Cardiac muscle cell (in vitro differentiated cells and primary cell): ENCODE data around the gene SNRPN. TPM values are rescaled to one million over a fixed set of nuclear protein-coding genes. Genes with fewer than 3 reads are reported as not detected.
"Not testable (repeated sequence)": the region's sequence is repeated elsewhere in the genome, so short reads cannot be mapped to it uniquely, and the experiment has no call there.

Source experiments
- DNase-seq, 2 donors: peaks; one replicate each; pipeline versions ENCODE4 v3.0.0 to v3.0.0-alpha.2; 2010 to 2017; ENCODE audit warnings: low read depth in 1 of 2, low spot score in 1 of 2
- H3K27ac ChIP-seq: fragments of 200-600 bp; sonication (generic); 2 replicates; pipeline ENCODE4 v1.5.1; 2016
- H3K27me3 ChIP-seq: fragments of 200-600 bp; sonication (generic); 2 replicates; pipeline ENCODE4 v1.6.0; 2016; ENCODE audit warnings: control low read depth
- H3K36me3 ChIP-seq: fragments of 200-600 bp; sonication (generic); 2 replicates; pipeline ENCODE4 v1.5.1; 2016; ENCODE audit warnings: control low read depth
- H3K4me1 ChIP-seq: fragments of 200-600 bp; sonication (generic); 2 replicates; pipeline ENCODE4 v1.8.1; 2017; ENCODE audit warnings: low read depth, mild to moderate bottlenecking, mixed run types
- H3K4me3 ChIP-seq: fragments of 200-600 bp; sonication (generic); 2 replicates; pipeline ENCODE4 v1.5.1; 2016; ENCODE audit warnings: mild to moderate bottlenecking
- H3K9me3 ChIP-seq: fragments of 200-600 bp; sonication (generic); 2 replicates; pipeline ENCODE4 v1.5.1; 2017; ENCODE audit warnings: low read depth, mild to moderate bottlenecking, control low read depth
- polyA plus RNA-seq: library from polyadenylated mRNA; unstranded; fragments of >200 nt; fragmentation: Nextera tagmentation; extraction: Ambion mirVana; gene quantifications from 2 replicates; pipeline ENCODE4 v1.2.1, GENCODE V29; 2016
- total RNA-seq: library from RNA; depleted of rRNA; stranded (reverse); fragments of >200 nt; gene quantifications from 2 replicates; pipeline ENCODE4 v1.2.3, GENCODE V29; 2016
- TF ChIP-seq, protein P1 (sequence below): IDR thresholded peaks from 2 replicates; pipeline ENCODE4 v1.5.1; 2012; ENCODE audit warnings: low read depth, mild to moderate bottlenecking, low read length

Gene SNRPN
- 511 and 552 TPM in 2 replicates for total RNA-seq
- polyA plus RNA-seq: 599 and 650 TPM in 2 replicates

DNA sequence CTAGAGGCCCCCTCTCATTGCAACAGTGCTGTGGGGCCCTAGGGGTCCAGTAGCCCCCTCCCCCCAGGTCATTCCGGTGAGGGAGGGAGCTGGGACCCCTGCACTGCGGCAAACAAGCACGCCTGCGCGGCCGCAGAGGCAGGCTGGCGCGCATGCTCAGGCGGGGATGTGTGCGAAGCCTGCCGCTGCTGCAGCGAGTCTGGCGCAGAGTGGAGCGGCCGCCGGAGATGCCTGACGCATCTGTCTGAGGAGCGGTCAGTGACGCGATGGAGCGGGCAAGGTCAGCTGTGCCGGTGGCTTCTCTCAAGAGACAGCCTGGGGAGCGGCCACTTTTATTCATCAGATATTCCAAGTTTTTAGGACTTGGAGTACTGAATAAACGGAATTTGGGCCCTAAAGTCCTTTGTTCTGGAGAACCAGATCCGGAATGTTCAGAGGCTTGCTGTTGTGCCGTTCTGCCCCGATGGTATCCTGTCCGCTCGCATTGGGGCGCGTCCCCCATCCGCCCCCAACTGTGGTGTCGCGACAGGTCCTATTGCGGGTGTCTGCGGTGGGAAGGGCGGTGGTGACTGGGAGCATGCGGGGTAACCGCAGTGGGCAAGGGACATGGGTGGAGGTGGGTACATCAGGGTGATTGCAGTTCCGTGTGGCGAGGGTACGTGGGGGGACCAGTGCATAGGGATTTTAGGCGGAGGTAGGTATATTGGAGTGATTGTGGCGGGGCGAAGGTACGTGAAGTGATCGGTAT lies at the start of gene SNRPN, which contains the start of gene SNURF:
SNRPN (plus strand) TSS at position 205 of the 748 bp plus-strand sequence. CDS start 19,467 bp downstream, outside the sequence.
SNURF (plus strand) TSS at position 205 of the 748 bp plus-strand sequence; CDS start at position 267, 62 bp downstream.
- Histone ChIP-seq H3K27ac (peak within 1 kb of the TSS; percentile 93), H3K27me3 (no peaks in the 10 kb centered on the region), H3K4me3 (peak within 1 kb of the TSS; percentile 60), H3K36me3 (no peaks in the 10 kb centered on the region), H3K9me3 (no peaks in the 10 kb centered on the region), H3K4me1 (peaks cover 10% of the 10 kb centered on the region)
- TF ChIP-seq, protein P1, sequence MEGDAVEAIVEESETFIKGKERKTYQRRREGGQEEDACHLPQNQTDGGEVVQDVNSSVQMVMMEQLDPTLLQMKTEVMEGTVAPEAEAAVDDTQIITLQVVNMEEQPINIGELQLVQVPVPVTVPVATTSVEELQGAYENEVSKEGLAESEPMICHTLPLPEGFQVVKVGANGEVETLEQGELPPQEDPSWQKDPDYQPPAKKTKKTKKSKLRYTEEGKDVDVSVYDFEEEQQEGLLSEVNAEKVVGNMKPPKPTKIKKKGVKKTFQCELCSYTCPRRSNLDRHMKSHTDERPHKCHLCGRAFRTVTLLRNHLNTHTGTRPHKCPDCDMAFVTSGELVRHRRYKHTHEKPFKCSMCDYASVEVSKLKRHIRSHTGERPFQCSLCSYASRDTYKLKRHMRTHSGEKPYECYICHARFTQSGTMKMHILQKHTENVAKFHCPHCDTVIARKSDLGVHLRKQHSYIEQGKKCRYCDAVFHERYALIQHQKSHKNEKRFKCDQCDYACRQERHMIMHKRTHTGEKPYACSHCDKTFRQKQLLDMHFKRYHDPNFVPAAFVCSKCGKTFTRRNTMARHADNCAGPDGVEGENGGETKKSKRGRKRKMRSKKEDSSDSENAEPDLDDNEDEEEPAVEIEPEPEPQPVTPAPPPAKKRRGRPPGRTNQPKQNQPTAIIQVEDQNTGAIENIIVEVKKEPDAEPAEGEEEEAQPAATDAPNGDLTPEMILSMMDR: no peak
- DNase-seq: peak; percentile 79

DNA sequence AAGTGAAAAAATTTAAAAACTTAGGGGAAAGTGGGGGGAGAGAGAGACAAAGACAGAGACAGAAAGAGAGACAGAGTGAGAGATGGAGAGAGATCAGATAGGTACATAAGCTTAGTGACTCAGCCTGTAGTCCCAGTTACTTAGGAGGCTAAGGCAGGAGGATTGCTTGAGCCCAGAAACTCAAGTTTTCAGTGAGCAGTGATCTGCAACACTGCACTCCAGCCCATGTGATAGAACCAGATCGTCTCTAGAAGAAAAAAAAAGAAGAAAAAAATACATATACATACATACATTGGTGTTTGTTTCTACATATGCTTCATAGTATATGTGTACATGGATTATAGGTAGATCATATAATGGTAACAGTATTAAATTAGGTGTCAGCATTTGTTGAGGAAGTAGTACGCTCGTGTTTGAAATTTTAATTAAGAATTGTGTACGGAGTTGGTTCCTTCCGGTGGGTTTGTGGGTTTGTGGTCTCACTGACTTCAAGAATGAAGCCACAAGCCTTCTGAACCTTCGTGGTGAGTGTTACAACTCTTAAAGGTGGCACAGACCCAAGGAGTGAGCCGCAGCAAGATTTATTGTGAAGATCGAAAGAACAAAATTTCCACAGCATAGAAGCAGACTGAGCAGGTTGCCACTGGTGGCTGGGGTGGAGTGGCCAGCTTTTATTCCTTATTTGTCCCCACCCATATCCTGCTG lies 38.3 kb upstream of the SNRPN start:
- H3K4me1 ChIP-seq: no peaks in the 10 kb centered on the region
- no peaks in the 10 kb centered on the region for H3K27me3 ChIP-seq
- no peak overlapping the region for H3K4me3 ChIP-seq
- TF ChIP-seq, protein P1: no peak
- H3K9me3 ChIP-seq: no peaks in the 10 kb centered on the region
- H3K27ac ChIP-seq: no peak overlapping the region
- no peak for DNase-seq
- H3K36me3 ChIP-seq: peaks cover 3% of the 10 kb centered on the region

DNA sequence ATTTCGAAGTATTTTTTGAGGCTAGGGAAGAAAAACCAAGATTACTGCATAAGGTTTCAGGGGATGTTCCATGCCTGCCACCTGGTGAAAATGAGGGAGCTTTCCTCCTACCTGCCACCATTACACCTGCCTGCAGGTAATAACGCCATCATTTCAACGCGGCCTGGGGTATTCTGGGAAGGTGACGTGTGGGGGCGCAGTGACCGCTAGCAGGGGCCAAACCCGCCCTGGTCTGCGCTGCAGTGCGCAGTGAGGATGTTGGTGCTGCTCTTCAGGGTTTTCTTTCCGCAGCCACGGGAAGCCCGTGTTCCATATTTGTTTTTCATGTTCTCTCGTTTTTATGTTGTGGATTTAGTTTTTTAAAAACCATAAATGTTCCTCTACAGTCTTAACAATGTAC lies 37.4 kb upstream of the SNRPN start:
- H3K4me3 ChIP-seq: no peak overlapping the region
- H3K27me3 ChIP-seq: no peaks in the 10 kb centered on the region
- TF ChIP-seq, protein P1: no peak
- H3K4me1 ChIP-seq: no peaks in the 10 kb centered on the region
- no peak for DNase-seq
- H3K9me3 ChIP-seq: no peaks in the 10 kb centered on the region
- no peak overlapping the region for H3K27ac ChIP-seq
- H3K36me3 ChIP-seq: peaks cover 3% of the 10 kb centered on the region

DNA sequence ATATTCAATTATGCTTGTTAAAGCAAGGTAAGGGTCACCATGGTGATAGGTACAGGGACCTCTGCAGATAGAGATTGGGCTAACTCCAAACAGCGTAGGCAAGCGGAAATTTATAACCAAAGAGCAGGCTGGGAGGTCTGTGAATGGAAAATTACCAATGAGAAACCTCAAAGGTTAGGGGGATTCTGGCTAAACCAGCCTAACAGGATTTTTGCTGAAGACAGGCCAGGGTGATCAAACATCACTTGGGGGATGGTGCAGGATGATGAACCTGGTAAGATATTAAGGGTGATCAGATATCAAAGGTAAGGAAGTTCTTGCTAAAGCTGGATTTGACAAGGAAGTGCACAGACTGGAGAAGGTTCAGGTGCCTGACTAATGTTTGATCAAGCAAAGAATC lies 35.3 kb upstream of the SNRPN start:
- no peak overlapping the region for H3K27ac ChIP-seq
- H3K9me3 ChIP-seq: no peaks in the 10 kb centered on the region
- no peak overlapping the region for H3K4me3 ChIP-seq
- TF ChIP-seq, protein P1: no peak
- DNase-seq: no peak
- peaks cover 3% of the 10 kb centered on the region for H3K36me3 ChIP-seq
- H3K27me3 ChIP-seq: no peaks in the 10 kb centered on the region
- H3K4me1 ChIP-seq: no peaks in the 10 kb centered on the region

DNA sequence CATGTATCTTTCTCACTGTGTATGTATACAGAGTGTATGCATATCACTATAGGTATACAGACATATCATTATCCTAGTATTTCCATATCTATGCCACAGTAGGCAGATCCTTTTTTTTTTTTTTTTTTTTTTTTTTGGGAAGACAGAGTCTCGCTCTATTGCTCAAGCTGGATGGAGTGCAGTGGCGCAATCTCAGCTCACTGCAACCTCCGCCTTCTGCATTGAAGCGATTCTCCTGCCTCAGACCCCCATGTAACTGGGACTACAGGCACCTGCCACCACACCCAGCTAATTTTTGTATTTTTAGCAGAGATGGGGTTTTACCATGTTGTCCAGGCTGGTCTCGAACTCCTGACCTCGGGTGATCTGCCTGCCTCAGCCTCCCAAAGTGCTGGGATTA lies 32.0 kb upstream of the SNRPN start:
- not testable (repeated sequence) for H3K36me3 ChIP-seq, H3K9me3 ChIP-seq, H3K27me3 ChIP-seq, DNase-seq, H3K4me3 ChIP-seq, H3K4me1 ChIP-seq, H3K27ac ChIP-seq

DNA sequence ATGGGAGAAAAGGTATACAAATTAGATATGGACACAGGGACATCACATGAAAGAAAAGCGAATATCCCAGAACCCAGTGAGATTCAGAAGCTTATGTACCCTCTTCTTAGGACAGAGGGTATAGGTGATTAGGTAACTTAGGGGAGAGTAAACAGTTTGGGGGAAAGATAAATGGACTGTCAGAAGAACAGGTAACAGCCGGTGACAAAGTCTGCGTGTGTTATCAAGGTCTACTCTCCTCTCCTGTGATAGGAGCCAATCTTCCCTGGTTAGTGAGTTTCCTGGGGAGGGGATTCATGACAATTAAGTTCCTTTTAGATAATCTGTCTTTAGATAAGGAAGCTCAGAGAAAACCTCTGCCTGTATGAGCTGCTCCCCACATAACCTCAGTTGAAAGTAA lies 30.6 kb upstream of the SNRPN start:
- no peak for DNase-seq
- no peaks in the 10 kb centered on the region for H3K9me3 ChIP-seq
- peaks cover 8% of the 10 kb centered on the region for H3K36me3 ChIP-seq
- no peak overlapping the region for H3K27ac ChIP-seq
- H3K4me1 ChIP-seq: no peaks in the 10 kb centered on the region
- H3K4me3 ChIP-seq: no peak overlapping the region
- TF ChIP-seq, protein P1: no peak
- no peaks in the 10 kb centered on the region for H3K27me3 ChIP-seq
